Measurements from ENCODE around the gene CHRNA5.
"Not testable (repeated sequence)": the region's sequence is repeated elsewhere in the genome, so short reads cannot be mapped to it uniquely, and the experiment has no call there.

Gene CHRNA5

GRCh38 chr15:78603467-78603866 lies 38.1 kb downstream of the CHRNA5 start:
- H3K4me3 Mint-ChIP-seq, result no peak overlapping the region
- ATAC-seq (no peak), DNase-seq (ENCODE audit: low spot score in 2 of 2) (no peak)
- no peak overlapping the region for H3K27ac Mint-ChIP-seq
- H3K9me3 Mint-ChIP-seq, result no peaks in the 10 kb centered on the region
- no peaks in the 10 kb centered on the region for H3K4me1 Mint-ChIP-seq
- H3K36me3 Mint-ChIP-seq, result no peaks in the 10 kb centered on the region

- no peaks in the 10 kb centered on the region for H3K4me1 Mint-ChIP-seq
- no peaks in the 10 kb centered on the region for H3K9me3 Mint-ChIP-seq
- no peak overlapping the region for H3K4me3 Mint-ChIP-seq
- no peak for DNase-seq (ENCODE audit: low spot score in 2 of 2)
- no peak for ATAC-seq
- H3K36me3 Mint-ChIP-seq, result no peaks in the 10 kb centered on the region
- H3K27ac Mint-ChIP-seq, result no peak overlapping the region
Measured at GRCh38 chr15:78604420-78604819, 39.1 kb downstream of the CHRNA5 start.

DNA sequence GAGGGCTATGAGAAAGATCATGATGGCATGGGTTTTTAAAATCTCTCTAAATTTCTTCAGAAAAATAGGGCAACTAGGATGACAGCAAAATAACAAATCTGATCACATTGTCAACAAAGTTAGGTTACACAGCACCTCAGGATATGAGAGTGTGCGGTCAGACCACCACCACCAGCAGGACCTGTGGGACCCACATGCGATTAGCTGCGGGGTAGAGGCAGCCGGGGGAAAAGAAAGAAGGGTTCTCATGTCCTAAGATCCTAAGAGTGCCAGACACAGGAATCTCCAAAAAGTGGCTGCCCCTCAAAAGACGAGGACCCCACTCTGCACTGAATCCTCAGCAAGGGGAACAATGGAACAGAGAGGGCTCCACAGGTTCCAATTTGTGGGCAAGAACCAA lies 39.9 kb downstream of the CHRNA5 start:
- H3K4me1 Mint-ChIP-seq, result no peaks in the 10 kb centered on the region
- ATAC-seq, result no peak
- no peaks in the 10 kb centered on the region for H3K9me3 Mint-ChIP-seq
- no peaks in the 10 kb centered on the region for H3K36me3 Mint-ChIP-seq
- no peak for DNase-seq (ENCODE audit: low spot score in 2 of 2)
- no peak overlapping the region for H3K4me3 Mint-ChIP-seq
- H3K27ac Mint-ChIP-seq, result no peak overlapping the region

- no peak for ATAC-seq
- no peak overlapping the region for H3K4me3 Mint-ChIP-seq
Measured at GRCh38 chr15:78605680-78606079, 40.4 kb downstream of the CHRNA5 start.

DNA sequence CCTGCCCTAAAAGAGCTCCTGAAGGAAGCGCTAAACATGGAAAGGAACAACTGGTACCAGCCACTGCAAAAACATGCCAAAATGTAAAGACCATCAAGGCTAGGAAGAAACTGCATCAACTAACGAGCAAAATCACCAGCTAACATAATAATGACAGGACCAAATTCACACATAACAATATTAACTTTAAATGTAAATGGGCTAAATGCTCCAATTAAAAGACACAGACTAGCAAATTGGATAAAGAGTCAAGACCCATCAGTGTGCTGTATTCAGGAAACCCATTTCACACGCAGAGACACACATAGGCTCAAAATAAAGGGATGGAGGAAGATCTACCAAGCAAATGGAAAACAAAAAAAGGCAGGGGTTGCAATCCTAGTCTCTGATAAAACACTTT lies 44.2 kb downstream of the CHRNA5 start:
- H3K4me1 Mint-ChIP-seq; H3K9me3 Mint-ChIP-seq; H3K36me3 Mint-ChIP-seq; H3K4me3 Mint-ChIP-seq; ATAC-seq; H3K27ac Mint-ChIP-seq; DNase-seq (ENCODE audit: low spot score in 2 of 2): not testable (repeated sequence)

More at GRCh38 chr15:78605680-78606079, 40.4 kb downstream of the CHRNA5 start:
- Mint-ChIP-seq H3K9me3 (no peaks in the 10 kb centered on the region), H3K4me1 (no peaks in the 10 kb centered on the region), H3K27ac (no peak overlapping the region), H3K36me3 (no peaks in the 10 kb centered on the region)
- no peak for DNase-seq (ENCODE audit: low spot score in 2 of 2)

DNA sequence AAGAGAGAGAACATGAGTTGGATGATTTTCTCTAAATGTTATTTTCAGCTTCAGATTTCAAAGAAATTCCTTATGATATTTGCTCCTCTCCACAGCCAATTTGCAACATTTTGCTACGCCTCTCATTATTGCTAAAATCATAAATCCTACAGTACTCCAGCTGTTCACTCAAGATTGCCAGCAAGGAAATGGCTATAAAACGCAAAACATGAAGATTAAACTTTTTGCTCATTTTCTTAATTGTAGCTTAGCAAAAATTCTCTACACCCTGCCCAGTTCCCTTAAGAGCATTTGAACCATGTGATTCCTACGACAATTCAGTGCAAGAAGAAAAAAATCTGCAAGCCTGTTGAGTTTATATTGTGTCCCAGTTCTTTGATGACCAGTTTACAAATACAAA lies 48.7 kb downstream of the CHRNA5 start:
- H3K9me3 Mint-ChIP-seq, result no peaks in the 10 kb centered on the region
- H3K4me3 Mint-ChIP-seq, result no peak overlapping the region
- no peak for DNase-seq (ENCODE audit: low spot score in 2 of 2)
- no peak overlapping the region for H3K27ac Mint-ChIP-seq
- no peaks in the 10 kb centered on the region for H3K4me1 Mint-ChIP-seq
- H3K36me3 Mint-ChIP-seq, result no peaks in the 10 kb centered on the region
- ATAC-seq, result no peak

- no peak overlapping the region for H3K4me3 Mint-ChIP-seq
- no peaks in the 10 kb centered on the region for H3K9me3 Mint-ChIP-seq
- no peaks in the 10 kb centered on the region for H3K36me3 Mint-ChIP-seq
- H3K4me1 Mint-ChIP-seq, result peaks cover 5% of the 10 kb centered on the region
- ATAC-seq (no peak), DNase-seq (ENCODE audit: low spot score in 2 of 2) (no peak)
- H3K27ac Mint-ChIP-seq, result no peak overlapping the region
Measured at GRCh38 chr15:78615151-78615589, 49.9 kb downstream of the CHRNA5 start.

DNA sequence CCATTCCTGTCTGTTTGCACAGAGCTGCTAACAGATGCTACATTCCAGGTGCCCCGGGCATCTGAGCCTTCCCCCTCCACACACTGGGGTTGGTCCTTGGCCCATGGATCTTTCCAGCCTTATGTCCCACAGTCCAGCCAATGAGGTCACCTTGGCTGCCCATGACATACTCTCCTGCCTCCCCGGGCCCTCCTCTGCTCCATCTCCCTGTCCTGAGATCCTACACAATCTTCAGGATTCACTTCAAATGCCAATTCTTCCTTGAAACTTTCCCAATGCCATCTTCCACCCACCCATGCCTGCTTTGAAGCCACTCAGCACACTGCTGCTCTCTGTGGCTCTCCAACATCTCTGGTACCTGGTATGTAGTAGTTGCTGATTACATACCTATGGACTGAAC lies 51.2 kb downstream of the CHRNA5 start:
- Mint-ChIP-seq H3K36me3 (no peaks in the 10 kb centered on the region), H3K4me1 (peaks cover 5% of the 10 kb centered on the region), H3K27ac (peak overlapping the region; percentile 26), H3K9me3 (no peaks in the 10 kb centered on the region), H3K4me3 (no peak overlapping the region)
- DNase-seq (ENCODE audit: low spot score in 2 of 2), result no peak
- no peak for ATAC-seq

DNA sequence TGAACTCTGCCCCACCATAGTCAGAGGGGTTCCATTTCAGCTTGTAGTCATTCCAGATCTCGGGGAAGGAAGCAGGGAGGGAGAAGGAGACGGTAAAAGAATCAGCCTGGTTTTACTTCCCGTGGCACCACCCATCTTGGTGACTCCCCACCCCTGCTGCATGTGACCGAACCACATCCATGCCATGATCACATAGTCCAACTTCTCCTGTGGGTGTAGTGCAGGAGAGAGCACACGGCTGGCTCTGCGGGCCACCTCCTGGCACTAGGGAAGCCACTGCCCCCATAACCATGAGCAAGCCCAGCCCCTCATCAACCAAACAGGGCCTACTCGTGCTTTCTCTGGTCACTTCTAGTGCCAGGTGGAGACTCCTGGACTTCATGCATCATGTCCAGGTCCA lies 51.8 kb downstream of the CHRNA5 start:
- Mint-ChIP-seq H3K36me3 (no peaks in the 10 kb centered on the region), H3K27ac (no peak overlapping the region), H3K4me1 (peaks cover 5% of the 10 kb centered on the region), H3K4me3 (no peak overlapping the region), H3K9me3 (no peaks in the 10 kb centered on the region)
- DNase-seq (ENCODE audit: low spot score in 2 of 2) (no peak), ATAC-seq (no peak)

- DNase-seq (ENCODE audit: low spot score in 2 of 2) (no peak), ATAC-seq (no peak)
- no peaks in the 10 kb centered on the region for H3K36me3 Mint-ChIP-seq
- no peaks in the 10 kb centered on the region for H3K9me3 Mint-ChIP-seq
- H3K4me1 Mint-ChIP-seq, result peaks cover 5% of the 10 kb centered on the region
- no peak overlapping the region for H3K4me3 Mint-ChIP-seq
- no peak overlapping the region for H3K27ac Mint-ChIP-seq
Measured at GRCh38 chr15:78617516-78617915, 52.2 kb downstream of the CHRNA5 start.

DNA sequence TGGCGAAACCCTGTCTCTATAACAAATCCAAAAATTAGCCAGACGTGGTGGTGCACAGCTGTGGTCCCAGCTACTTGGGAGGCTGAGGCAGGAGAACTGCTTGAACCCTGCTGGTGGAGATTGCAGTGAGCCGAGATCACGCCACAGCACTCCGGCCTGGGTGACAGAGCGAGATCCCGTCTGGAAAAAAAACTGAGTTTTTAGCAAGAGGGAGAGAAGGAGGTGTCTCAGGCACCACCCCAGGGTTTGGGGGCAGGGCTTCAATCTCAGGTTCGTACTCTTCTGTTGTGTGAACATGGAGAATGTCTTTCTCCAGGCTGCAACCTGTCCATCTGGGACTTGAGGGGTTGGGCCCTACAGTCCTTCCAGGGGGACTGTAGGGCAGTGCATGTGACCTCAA lies 52.7 kb downstream of the CHRNA5 start:
- Mint-ChIP-seq H3K4me1 (peaks cover 5% of the 10 kb centered on the region), H3K9me3 (no peaks in the 10 kb centered on the region), H3K36me3 (no peaks in the 10 kb centered on the region), H3K27ac (no peak overlapping the region), H3K4me3 (no peak overlapping the region)
- ATAC-seq, result no peak
- no peak for DNase-seq (ENCODE audit: low spot score in 2 of 2)

- ATAC-seq, result peak; percentile 61
- peaks cover 5% of the 10 kb centered on the region for H3K4me1 Mint-ChIP-seq
- no peak overlapping the region for H3K4me3 Mint-ChIP-seq
- no peaks in the 10 kb centered on the region for H3K9me3 Mint-ChIP-seq
- DNase-seq (ENCODE audit: low spot score in 2 of 2), result peak; percentile 83 to 91
- no peaks in the 10 kb centered on the region for H3K36me3 Mint-ChIP-seq
- no peak overlapping the region for H3K27ac Mint-ChIP-seq
Measured at GRCh38 chr15:78618490-78618934, 53.2 kb downstream of the CHRNA5 start.

DNA sequence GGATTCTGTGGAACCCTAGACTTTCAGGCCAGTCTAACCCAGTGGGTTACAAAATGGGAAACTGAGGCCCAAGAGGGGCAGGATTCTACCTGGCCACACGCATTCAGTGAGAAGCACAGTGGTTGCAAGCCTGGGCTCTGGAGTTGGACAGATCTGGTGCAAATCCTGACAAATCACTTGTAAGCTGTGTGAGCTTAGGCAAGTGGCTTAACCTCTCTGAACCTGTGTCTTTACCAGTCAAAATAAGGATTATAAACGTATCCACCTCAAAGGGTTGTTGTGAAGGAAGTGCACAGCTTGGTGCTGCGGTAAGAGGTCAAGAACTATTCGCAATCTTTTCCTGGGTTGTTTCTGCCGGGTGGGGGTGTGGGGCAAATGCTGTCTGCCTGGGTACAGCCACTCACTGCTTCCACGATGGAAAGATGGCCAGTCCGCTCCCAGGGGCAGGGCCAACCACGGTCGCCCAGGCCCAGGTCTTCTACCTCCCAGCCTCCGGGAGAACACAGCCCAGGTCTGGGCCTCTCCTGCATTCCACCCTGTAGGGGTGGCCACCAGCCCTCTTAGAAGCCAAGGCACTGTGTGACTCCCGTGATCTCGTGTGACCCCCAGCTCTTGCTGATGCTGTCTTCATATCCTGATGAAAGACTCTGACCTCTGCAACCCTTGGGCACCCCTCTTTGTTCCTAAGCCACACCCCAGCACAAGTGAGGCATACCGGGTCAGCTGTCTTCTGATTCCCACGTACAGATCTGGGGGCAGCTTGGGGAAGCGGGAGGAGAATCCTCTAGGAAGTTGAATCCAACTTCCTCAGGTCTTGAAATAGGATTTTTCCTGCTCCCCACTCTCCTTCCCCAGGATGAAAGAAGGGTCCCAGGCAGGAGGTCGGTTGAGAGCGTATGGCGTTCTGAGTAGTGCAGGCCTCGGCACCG lies 54.0 kb downstream of the CHRNA5 start:
- peaks cover 5% of the 10 kb centered on the region for H3K4me1 Mint-ChIP-seq
- H3K4me3 Mint-ChIP-seq, result no peak overlapping the region
- no peak for ATAC-seq
- H3K36me3 Mint-ChIP-seq, result no peaks in the 10 kb centered on the region
- DNase-seq (ENCODE audit: low spot score in 2 of 2), result no peak
- no peaks in the 10 kb centered on the region for H3K9me3 Mint-ChIP-seq
- no peak overlapping the region for H3K27ac Mint-ChIP-seq

GRCh38 chr15:78620021-78620526 lies 54.8 kb downstream of the CHRNA5 start:
- no peak overlapping the region for H3K27ac Mint-ChIP-seq
- DNase-seq (ENCODE audit: low spot score in 2 of 2) (no peak), ATAC-seq (no peak)
- no peak overlapping the region for H3K4me3 Mint-ChIP-seq
- no peaks in the 10 kb centered on the region for H3K9me3 Mint-ChIP-seq
- H3K4me1 Mint-ChIP-seq, result peaks cover 5% of the 10 kb centered on the region
- no peaks in the 10 kb centered on the region for H3K36me3 Mint-ChIP-seq

- Mint-ChIP-seq H3K9me3 (no peaks in the 10 kb centered on the region), H3K4me3 (peak within 1 kb of the TSS; percentile 4), H3K36me3 (no peaks in the 10 kb centered on the region), H3K4me1 (peaks cover 5% of the 10 kb centered on the region), H3K27ac (no peak within 1 kb of the TSS)
- ATAC-seq, result no peak
- DNase-seq (ENCODE audit: low spot score in 2 of 2), result no peak
Measured at GRCh38 chr15:78620527-78621421, 55.5 kb downstream of the CHRNA5 start, which contains the start of gene CHRNA3. TSS of gene CHRNA3 (minus strand) at chr15:78620996. CDS start at chr15:78620794, 202 bp downstream.
